Panc1 (cell line): Measurements from ENCODE around the gene EAF2. TPM values are rescaled to one million over a fixed set of nuclear protein-coding genes. Genes with fewer than 3 reads are reported as not detected.

Experiments used
- ATAC-seq: fragments of 200-7000 bp; cut with Tn5 transposase; 2 replicates; pipeline ENCODE4 v1.9.1; 2020; ENCODE audit warnings: mild to moderate bottlenecking, moderate library complexity
- BruUV-seq: library from RNA; stranded (reverse); fragments of 400-500 nt; replicated peaks from 2 replicates; lab custom pipeline; 2021; lab: Mats Ljungman, UMichigan
- CTCF ChIA-PET: fragments of 300-600 bp; sonication (Branson Sonifier 250); formaldehyde crosslinking; loops from one replicate; lab custom pipeline; 2022; ENCODE audit warnings: antibody characterized with exemption; lab: Charles Lee
- POLR2A ChIA-PET: fragments of 300-600 bp; sonication (Branson Sonifier 250); formaldehyde crosslinking; loops from one replicate; lab custom pipeline; 2022; ENCODE audit warnings: antibody characterized with exemption; lab: Charles Lee
- DNase-seq: peaks from one replicate; pipeline ENCODE4 v3.0.0-alpha.2; 2010; ENCODE audit warnings: low read depth, low spot score
- H3K27ac ChIP-seq: 2 replicates; pipeline ENCODE4 v1.5.1; 2011; ENCODE audit warnings: mild to moderate bottlenecking, low read length, inconsistent platforms
- H3K27me3 ChIP-seq: fragments of 200-500 bp; sonication (Bioruptor generic); 2 replicates; pipeline ENCODE4 v1.6.0; 2014; ENCODE audit warnings: low read length, inconsistent platforms; ENCODE audit not compliant: control insufficient read depth, insufficient read depth
- H3K36me3 ChIP-seq: fragments of 200-500 bp; sonication (Bioruptor generic); 2 replicates; pipeline ENCODE4 v1.5.1; 2014; ENCODE audit warnings: inconsistent platforms, mild to moderate bottlenecking, low read length, moderate library complexity; ENCODE audit not compliant: control insufficient read depth, insufficient read depth
- H3K4me1 ChIP-seq: 2 replicates; pipeline ENCODE4 v1.5.1; 2011; ENCODE audit warnings: inconsistent platforms, mild to moderate bottlenecking, low read length, moderate library complexity; ENCODE audit not compliant: control insufficient read depth, insufficient read depth
- H3K4me3 ChIP-seq, 2 experiments: 2 replicates each; pipeline ENCODE4 v1.5.1; 2011 to 2012; ENCODE audit warnings: low read depth in 2 of 2, low read length in 2 of 2, mild to moderate bottlenecking in 2 of 2, inconsistent platforms in 1 of 2, moderate library complexity in 1 of 2
- H3K9me3 ChIP-seq: fragments of 200-500 bp; sonication (Bioruptor generic); 2 replicates; pipeline ENCODE4 v1.5.1; 2014; ENCODE audit warnings: low read depth, mild to moderate bottlenecking, inconsistent platforms, low read length, moderate library complexity; ENCODE audit not compliant: control insufficient read depth, insufficient read depth
- POLR2AphosphoS5 ChIP-seq: IDR thresholded peaks from 2 replicates; pipeline ENCODE4 v1.6.1; 2012; ENCODE audit warnings: mild to moderate bottlenecking, low read depth, low read length, moderate library complexity
- REST ChIP-seq, 2 experiments: IDR thresholded peaks; 2 replicates each; pipeline ENCODE4 v1.6.1; 2011 to 2012; ENCODE audit warnings: low read depth in 2 of 2, control low read depth in 1 of 2, low read length in 1 of 2, mild to moderate bottlenecking in 1 of 2, moderate library complexity in 1 of 2; ENCODE audit not compliant: insufficient read depth in 1 of 2
- SIN3A ChIP-seq: IDR thresholded peaks from 2 replicates; pipeline ENCODE4 v1.6.1; 2012; ENCODE audit warnings: low read depth, mild to moderate bottlenecking, low read length, moderate library complexity, borderline replicate concordance; ENCODE audit not compliant: insufficient read depth
- TCF7L2 ChIP-seq: IDR thresholded peaks from 2 replicates; pipeline ENCODE4 v1.6.1; 2011; ENCODE audit warnings: mild to moderate bottlenecking, low read depth, low read length, inconsistent platforms
- in situ Hi-C: cut with HindIII; loops from 2 replicates; pipeline ENCODE4 v1.10.0; 2016; ENCODE audit warnings: low sequenced_read_pairs, low pct_unique_long_range_greater_than_20kb
- intact Hi-C: fragments of 100-400 bp; cut with micrococcal nuclease; formaldehyde crosslinking; loops from one replicate; pipeline ENCODE4 v1.10.0; 2022; ENCODE audit not compliant: unreplicated experiment
- total RNA-seq: library from RNA; stranded (reverse); gene quantifications from one replicate; pipeline ENCODE4 v1.2.1, GENCODE V29; 2021; ENCODE audit not compliant: unreplicated experiment
- TF ChIP-seq, protein P1 (sequence below): fragments of 450-650 bp; IDR thresholded peaks from 2 replicates; pipeline ENCODE4 v1.5.1; 2017; ENCODE audit warnings: mild to moderate bottlenecking

Gene EAF2
- total RNA-seq, 1 experiment from 2014 or later = 5.3 TPM

- in situ Hi-C loops (no loop called here), intact Hi-C loops (no loop called here)
- ATAC-seq (no peak), DNase-seq (no peak)
- Histone ChIP-seq H3K36me3 (no peaks in the 10 kb centered on the region), H3K9me3 (no peaks in the 10 kb centered on the region), H3K27ac (no peak within 1 kb of the TSS), H3K27me3 (no peaks in the 10 kb centered on the region), H3K4me1 (no peaks in the 10 kb centered on the region), H3K4me3 (no peak within 1 kb of the TSS)
- CTCF ChIA-PET = no interaction called here
- TF ChIP-seq POLR2AphosphoS5 (no peak), REST (IDR thresholded peaks at IDR 0.05; ENCODE audit: insufficient read depth in 1 of 2, low read depth in 2 of 2, low read length in 1 of 2) (no peak), TCF7L2 (no peak), SIN3A (no peak)
- TF ChIP-seq, protein P1, sequence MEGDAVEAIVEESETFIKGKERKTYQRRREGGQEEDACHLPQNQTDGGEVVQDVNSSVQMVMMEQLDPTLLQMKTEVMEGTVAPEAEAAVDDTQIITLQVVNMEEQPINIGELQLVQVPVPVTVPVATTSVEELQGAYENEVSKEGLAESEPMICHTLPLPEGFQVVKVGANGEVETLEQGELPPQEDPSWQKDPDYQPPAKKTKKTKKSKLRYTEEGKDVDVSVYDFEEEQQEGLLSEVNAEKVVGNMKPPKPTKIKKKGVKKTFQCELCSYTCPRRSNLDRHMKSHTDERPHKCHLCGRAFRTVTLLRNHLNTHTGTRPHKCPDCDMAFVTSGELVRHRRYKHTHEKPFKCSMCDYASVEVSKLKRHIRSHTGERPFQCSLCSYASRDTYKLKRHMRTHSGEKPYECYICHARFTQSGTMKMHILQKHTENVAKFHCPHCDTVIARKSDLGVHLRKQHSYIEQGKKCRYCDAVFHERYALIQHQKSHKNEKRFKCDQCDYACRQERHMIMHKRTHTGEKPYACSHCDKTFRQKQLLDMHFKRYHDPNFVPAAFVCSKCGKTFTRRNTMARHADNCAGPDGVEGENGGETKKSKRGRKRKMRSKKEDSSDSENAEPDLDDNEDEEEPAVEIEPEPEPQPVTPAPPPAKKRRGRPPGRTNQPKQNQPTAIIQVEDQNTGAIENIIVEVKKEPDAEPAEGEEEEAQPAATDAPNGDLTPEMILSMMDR = no peak
- POLR2A ChIA-PET = no interaction called here
- no TSS peak for BruUV-seq
These were observed 59.4 kb downstream of the EAF2 start, which contains the start of gene SLC15A2 for GRCh38 chr3:121894301-121894990. Gene SLC15A2 (plus strand): TSS chr3:121894401. CDS start chr3:121894477, 76 bp downstream.

- Histone ChIP-seq H3K9me3 (no peaks in the 10 kb centered on the region), H3K27me3 (no peaks in the 10 kb centered on the region), H3K27ac (no peak overlapping the region), H3K36me3 (no peaks in the 10 kb centered on the region), H3K4me1 (no peaks in the 10 kb centered on the region), H3K4me3 (no peak overlapping the region)
- in situ Hi-C loops = no loop called here
- TF ChIP-seq TCF7L2 = no peak
- TF ChIP-seq REST (IDR thresholded peaks at IDR 0.05; ENCODE audit: insufficient read depth in 1 of 2, low read depth in 2 of 2, low read length in 1 of 2) = no peak
- no peak for TF ChIP-seq POLR2AphosphoS5
- TF ChIP-seq, protein P1 = no peak
- TF ChIP-seq SIN3A = no peak
- no peak for DNase-seq
- no peak for ATAC-seq
- ChIA-PET CTCF (interaction anchor here (0.8 kb wide), 1 partner anchor 19 kb away, joined by 3 read pairs; no protein-coding TSS in a partner anchor), POLR2A (no interaction called here)
- no TSS peak for BruUV-seq
- intact Hi-C loops = no loop called here
These were observed 60.1 kb downstream of the EAF2 start for GRCh38 chr3:121895121-121895520.
